Astrocyte (in vitro differentiated cells and primary cell): ENCODE results near the gene OR7C1. TPM values are rescaled to one million over a fixed set of nuclear protein-coding genes. Genes with fewer than 3 reads are reported as not detected.
"Not testable (repeated sequence)": the region's sequence is repeated elsewhere in the genome, so short reads cannot be mapped to it uniquely, and the experiment has no call there.

Source experiments
- DNase-seq: peaks from one replicate; pipeline ENCODE4 v3.0.0-alpha.2; 2010; ENCODE audit warnings: low read depth
- FAIRE-seq: peaks from 2 replicates; lab custom pipeline; 2011; peaks lifted over from hg19 to GRCh38; lab: Jason Lieb, UNC
- H2AFZ ChIP-seq: 2 replicates; pipeline ENCODE4 v1.6.0; 2012; ENCODE audit warnings: low read depth, low read length, inconsistent platforms
- H3K27ac ChIP-seq: 2 replicates; pipeline ENCODE4 v1.5.1; 2011; ENCODE audit warnings: low read depth, low read length, inconsistent platforms
- H3K27me3 ChIP-seq: 2 replicates; pipeline ENCODE4 v1.6.0; 2011; ENCODE audit warnings: low read length, inconsistent platforms; ENCODE audit not compliant: insufficient read depth
- H3K36me3 ChIP-seq: 2 replicates; pipeline ENCODE4 v1.5.1; 2011; ENCODE audit warnings: low read length, inconsistent platforms; ENCODE audit not compliant: insufficient read depth
- H3K4me1 ChIP-seq: 2 replicates; pipeline ENCODE4 v1.5.1; 2011; ENCODE audit warnings: low read length, inconsistent platforms; ENCODE audit not compliant: insufficient read depth
- H3K4me2 ChIP-seq: 2 replicates; pipeline ENCODE4 v1.6.0; 2012; ENCODE audit warnings: low read length, inconsistent platforms
- H3K4me3 ChIP-seq: 2 replicates; pipeline ENCODE4 v1.5.1; 2011; ENCODE audit warnings: low read depth, mild to moderate bottlenecking, low read length, inconsistent platforms; ENCODE audit not compliant: insufficient read depth
- H3K79me2 ChIP-seq: 2 replicates; pipeline ENCODE4 v1.6.0; 2012; ENCODE audit warnings: mild to moderate bottlenecking, low read length, inconsistent platforms; ENCODE audit not compliant: insufficient read depth
- H3K9ac ChIP-seq: 2 replicates; pipeline ENCODE4 v1.6.0; 2012; ENCODE audit warnings: mild to moderate bottlenecking, low read length, inconsistent platforms
- H3K9me3 ChIP-seq: 2 replicates; pipeline ENCODE4 v1.5.1; 2012; ENCODE audit warnings: low read depth, mild to moderate bottlenecking, low read length, inconsistent platforms; ENCODE audit not compliant: insufficient read depth
- H4K20me1 ChIP-seq: 2 replicates; pipeline ENCODE4 v1.6.0; 2012; ENCODE audit warnings: low read length, inconsistent platforms; ENCODE audit not compliant: insufficient read depth
- H3K27ac Mint-ChIP-seq: one replicate; pipeline ENCODE4 v1.8.0; 2021; ENCODE audit warnings: mild to moderate bottlenecking, mixed read lengths; ENCODE audit not compliant: unreplicated experiment
- H3K27me3 Mint-ChIP-seq: one replicate; pipeline ENCODE4 v1.8.0; 2021; ENCODE audit warnings: low read depth, mixed read lengths; ENCODE audit not compliant: unreplicated experiment
- H3K36me3 Mint-ChIP-seq: one replicate; pipeline ENCODE4 v1.8.0; 2021; ENCODE audit warnings: low read depth, mixed read lengths; ENCODE audit not compliant: unreplicated experiment
- H3K4me1 Mint-ChIP-seq: one replicate; pipeline ENCODE4 v1.8.0; 2021; ENCODE audit warnings: low read depth, mixed read lengths; ENCODE audit not compliant: unreplicated experiment
- H3K4me3 Mint-ChIP-seq: one replicate; pipeline ENCODE4 v1.8.0; 2021; ENCODE audit warnings: mild to moderate bottlenecking, moderate library complexity, mixed read lengths; ENCODE audit not compliant: unreplicated experiment
- H3K9me3 Mint-ChIP-seq: one replicate; pipeline ENCODE4 v1.8.0; 2021; ENCODE audit warnings: mild to moderate bottlenecking, mixed read lengths; ENCODE audit not compliant: unreplicated experiment
- CTCF ChIP-seq: IDR thresholded peaks from 2 replicates; pipeline ENCODE4 v1.5.1; 2011; ENCODE audit warnings: low read depth, mild to moderate bottlenecking, inconsistent platforms, low read length, moderate library complexity; ENCODE audit not compliant: insufficient read depth
- EZH2 ChIP-seq: IDR thresholded peaks from 2 replicates; pipeline ENCODE4 v1.6.1; 2012; ENCODE audit warnings: mild to moderate bottlenecking, low read length, inconsistent platforms; ENCODE audit not compliant: insufficient read depth
- total RNA-seq: library from RNA; stranded (reverse); gene quantifications from 2 replicates; pipeline ENCODE4 v1.2.1, GENCODE V29; 2021

OR7C1 gene
- total RNA-seq, 1 donor from 2014 or later: not detected

GRCh38 chr19:14767466-14767971, 67.5 kb downstream of the OR7C1 start:
- H3K36me3 Mint-ChIP-seq: no peaks in the 10 kb centered on the region
- FAIRE-seq: no peak

DNA sequence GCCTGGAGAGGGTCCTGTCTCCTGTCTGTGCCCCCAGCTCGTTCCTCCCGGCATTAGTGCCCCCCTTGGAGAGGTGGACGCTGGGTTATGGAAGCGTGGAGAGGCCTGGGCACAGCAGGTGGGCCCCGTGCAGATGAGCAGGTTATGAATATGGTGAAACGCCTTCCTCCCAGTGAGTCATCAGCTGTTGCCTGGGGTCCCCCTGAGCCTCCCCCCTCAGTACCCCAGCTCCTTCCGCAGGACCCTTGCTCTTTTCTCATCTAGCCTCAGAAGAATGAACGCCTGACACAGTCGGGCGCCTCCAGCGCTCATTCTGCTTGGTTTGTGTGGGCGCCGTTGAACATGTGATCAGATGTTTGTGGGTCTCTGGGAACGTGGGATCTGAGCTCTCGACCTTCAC, 69.1 kb downstream of the OR7C1 start:
- not testable (repeated sequence) for FAIRE-seq, H3K4me1 ChIP-seq, H3K36me3 ChIP-seq, H3K27ac ChIP-seq, H4K20me1 ChIP-seq, H3K79me2 ChIP-seq, H3K4me3 ChIP-seq, H3K27ac Mint-ChIP-seq, H3K4me3 Mint-ChIP-seq, H3K9me3 Mint-ChIP-seq, H3K4me1 Mint-ChIP-seq, H3K9me3 ChIP-seq, H3K36me3 Mint-ChIP-seq, H3K27me3 ChIP-seq, H2AFZ ChIP-seq, H3K4me2 ChIP-seq, H3K9ac ChIP-seq, DNase-seq
- H3K27me3 Mint-ChIP-seq: peaks cover 16% of the 10 kb centered on the region

More at GRCh38 chr19:14767466-14767971, 67.5 kb downstream of the OR7C1 start:
- Histone ChIP-seq H3K9me3 (no peaks in the 10 kb centered on the region), H3K27ac (no peak overlapping the region), H3K4me1 (no peaks in the 10 kb centered on the region), H3K4me3 (no peak overlapping the region), H3K4me2 (no peak overlapping the region), H2AFZ (no peak overlapping the region), H3K27me3 (no peaks in the 10 kb centered on the region), H3K9ac (no peak overlapping the region), H3K79me2 (no peaks in the 10 kb centered on the region), H4K20me1 (no peaks in the 10 kb centered on the region), H3K36me3 (no peaks in the 10 kb centered on the region)
- Mint-ChIP-seq H3K4me1 (no peaks in the 10 kb centered on the region), H3K27ac (no peak overlapping the region), H3K27me3 (peaks cover 20% of the 10 kb centered on the region), H3K4me3 (no peak overlapping the region), H3K9me3 (peaks cover 5% of the 10 kb centered on the region)
- no peak for DNase-seq
- TF ChIP-seq CTCF (no peak), EZH2 (no peak)

DNA sequence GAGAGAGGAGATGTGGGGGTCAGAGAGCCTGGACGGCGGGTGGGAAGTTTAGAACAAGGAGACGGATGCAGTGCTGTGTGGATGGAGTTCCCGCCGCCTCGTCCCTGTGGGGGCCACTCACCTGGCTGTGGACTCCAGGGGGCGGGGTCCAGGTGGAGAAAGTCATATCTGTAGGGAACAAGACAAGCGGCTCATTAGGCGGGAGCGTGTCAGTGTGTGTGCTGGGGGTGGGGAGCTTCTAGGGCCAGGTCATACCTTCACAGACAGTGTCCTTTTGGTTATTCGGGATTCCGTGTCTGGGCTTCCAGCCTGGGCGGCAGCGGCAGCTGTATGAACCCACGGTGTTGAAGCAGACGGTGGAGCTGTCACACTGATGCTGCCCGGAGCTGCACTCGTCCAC, 69.6 kb downstream of the OR7C1 start:
- H3K4me1 ChIP-seq, H3K9me3 ChIP-seq, H3K36me3 Mint-ChIP-seq, H3K9ac ChIP-seq, H2AFZ ChIP-seq, DNase-seq, H3K4me3 Mint-ChIP-seq, H3K36me3 ChIP-seq, H4K20me1 ChIP-seq, H3K4me1 Mint-ChIP-seq, H3K27ac ChIP-seq, H3K79me2 ChIP-seq, H3K4me3 ChIP-seq, H3K4me2 ChIP-seq, H3K27ac Mint-ChIP-seq, H3K27me3 ChIP-seq, H3K9me3 Mint-ChIP-seq, FAIRE-seq: not testable (repeated sequence)
- peaks cover 16% of the 10 kb centered on the region for H3K27me3 Mint-ChIP-seq
